HG03342 (cell line): Measurements from ENCODE around the gene NUTM2B.
"Not testable (repeated sequence)": the region's sequence is repeated elsewhere in the genome, so short reads cannot be mapped to it uniquely, and the experiment has no call there.

Source experiments
- ATAC-seq: cut with Tn5 transposase; IDR thresholded peaks from one replicate; pipeline ENCODE4 v1.9.1; 2021; ENCODE audit warnings: mild to moderate bottlenecking, moderate library complexity; ENCODE audit not compliant: unreplicated experiment

Gene NUTM2B

DNA sequence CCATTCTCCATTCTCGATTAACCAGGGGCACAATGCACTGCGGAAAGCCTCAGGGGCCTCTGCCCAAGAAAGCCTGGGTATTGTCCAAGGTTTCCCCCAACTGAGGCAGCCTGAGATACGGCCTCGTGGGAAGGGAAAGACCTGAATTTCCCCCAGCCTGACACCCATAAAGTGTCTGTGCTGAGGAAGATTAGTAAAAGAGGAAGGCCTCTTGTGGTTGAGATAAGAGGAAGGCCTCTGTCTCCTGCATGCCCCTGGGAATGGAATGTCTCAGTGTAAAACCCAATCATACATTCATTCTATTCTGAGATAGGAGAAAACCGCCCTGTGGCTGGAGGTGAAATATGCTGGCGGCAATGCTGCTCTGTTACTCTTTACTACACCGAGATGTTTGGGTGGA is 41.8 kb downstream of the NUTM2B start:
- ATAC-seq, result not testable (repeated sequence)

DNA sequence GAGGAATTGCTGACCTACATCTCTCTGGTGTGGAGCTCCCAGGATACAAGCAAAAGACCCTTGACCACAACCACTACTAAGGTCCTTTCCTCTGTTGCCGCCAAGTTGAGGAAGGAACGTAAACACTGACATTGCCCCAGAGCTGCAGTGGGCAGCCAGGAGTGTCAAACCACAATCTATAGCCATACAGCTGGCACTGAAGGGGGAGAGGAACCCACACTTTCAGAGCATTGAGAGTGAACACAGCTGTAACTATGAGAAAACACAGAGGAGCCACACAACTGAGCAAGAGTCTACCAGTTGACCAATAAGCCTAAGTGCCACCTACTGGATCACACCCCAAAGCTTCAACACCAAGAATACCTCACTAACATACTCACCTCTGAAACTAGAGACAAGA is 45.5 kb downstream of the NUTM2B start:
- ATAC-seq, result not testable (repeated sequence)

GRCh38 chr10:79753601-79754000 is 50.6 kb downstream of the NUTM2B start:
- ATAC-seq, result not testable (repeated sequence)

- ATAC-seq, result not testable (repeated sequence)
Measured at GRCh38 chr10:79758297-79758993, 55.4 kb downstream of the NUTM2B start.
